Body of pancreas (tissue), 4 donors: Measurements from ENCODE around the gene SCN8A.

Experiments
- CTCF ChIP-seq, 7 experiments: fragments of 450-650 bp in 4 of 7; fragments of 200-600 bp in 3 of 7; sonication (generic) in 3 of 7; IDR thresholded peaks; one replicate each; pipeline ENCODE4 v1.5.1; 2016 to 2019; ENCODE audit warnings: antibody characterized with exemption in 7 of 7
- POLR2A ChIP-seq, 3 donors: fragments of 450-650 bp; IDR thresholded peaks; one replicate each; pipeline ENCODE4 v1.6.1; 2016; ENCODE audit warnings: antibody characterized with exemption in 3 of 3, mild to moderate bottlenecking in 2 of 3

DNA sequence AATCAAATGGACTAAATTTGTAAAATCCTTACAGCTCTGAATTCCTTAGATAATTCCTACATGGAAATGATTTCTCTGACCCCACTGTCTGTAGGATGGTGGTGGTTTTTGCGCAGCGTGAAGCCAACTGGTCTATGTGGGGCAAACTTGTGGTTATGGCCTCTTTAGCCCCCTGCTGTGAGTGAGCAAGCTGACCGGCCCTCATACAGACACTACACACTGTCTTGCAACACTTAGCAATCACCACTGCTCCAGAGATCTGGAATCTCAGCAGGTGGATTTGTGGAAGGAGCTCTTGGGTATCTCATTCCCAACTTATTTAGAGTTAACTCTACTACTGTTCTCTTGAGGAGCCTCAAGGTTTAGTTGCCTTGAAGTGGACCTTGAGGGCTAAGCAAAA is 70.2 kb downstream of the SCN8A start:
- TF ChIP-seq POLR2A (IDR thresholded peaks at IDR 0.05) (no peak), CTCF (IDR thresholded peaks at IDR 0.05) (no peak)
